A549 treated with GW870086 at 1 μM for 4 hours (cell line): ENCODE measurements around the gene RPL32. TPM values are rescaled to one million over a fixed set of nuclear protein-coding genes. Genes with fewer than 3 reads are reported as not detected.

ENCODE experiments used
- total RNA-seq: library from RNA; stranded (reverse); fragments of 200-300 nt; extraction: Qiagen RNA extraction; gene quantifications from 5 replicates; pipeline ENCODE4 v1.2.3, GENCODE V29; 2022; ENCODE audit warnings: low read depth

RPL32 gene
- 2,367 to 2,542 TPM (median 2,408 TPM) in 5 replicates for total RNA-seq

DNA sequence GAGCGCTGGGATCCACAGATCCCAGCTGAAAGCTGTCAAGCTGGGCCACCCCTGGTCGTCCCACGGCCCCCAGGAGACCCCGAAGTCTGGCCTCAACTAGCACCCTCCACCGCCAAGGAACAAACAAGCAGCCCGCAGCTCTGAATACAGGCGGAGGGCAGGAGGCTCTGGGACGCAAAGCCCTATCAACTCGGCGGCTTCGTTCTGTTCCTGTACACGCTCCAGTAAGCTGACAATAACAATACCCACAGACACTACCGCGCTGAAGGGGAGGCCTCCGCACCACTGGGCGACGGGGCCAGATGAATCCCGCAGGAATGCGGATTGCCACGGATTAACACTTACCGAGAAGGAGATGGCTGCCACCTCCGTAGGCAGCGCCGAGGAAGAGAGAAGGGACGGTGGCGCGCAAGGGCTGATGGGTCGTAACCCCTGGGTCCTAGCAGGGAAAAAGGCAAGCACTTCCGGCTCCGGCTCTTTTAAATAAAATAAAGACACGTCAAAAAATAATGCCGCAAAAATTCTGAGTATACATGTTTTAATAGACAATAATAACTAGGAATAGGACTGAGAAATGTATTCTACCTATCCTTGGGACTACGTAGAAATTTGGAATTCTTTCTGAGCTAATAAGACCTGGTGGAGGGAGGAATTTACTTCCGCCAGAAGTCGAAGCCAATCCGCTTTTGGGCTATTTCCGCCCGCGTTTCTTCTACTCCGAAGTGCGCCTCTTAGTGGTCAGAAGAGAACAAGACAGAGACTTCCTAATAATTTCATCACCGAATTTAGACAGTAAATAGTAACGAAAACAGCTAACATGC, at the start of gene RPL32:
TSS of gene RPL32 (minus strand) at position 417 of the 821 bp plus-strand sequence. CDS start 1,328 bp downstream, outside the sequence.

DNA sequence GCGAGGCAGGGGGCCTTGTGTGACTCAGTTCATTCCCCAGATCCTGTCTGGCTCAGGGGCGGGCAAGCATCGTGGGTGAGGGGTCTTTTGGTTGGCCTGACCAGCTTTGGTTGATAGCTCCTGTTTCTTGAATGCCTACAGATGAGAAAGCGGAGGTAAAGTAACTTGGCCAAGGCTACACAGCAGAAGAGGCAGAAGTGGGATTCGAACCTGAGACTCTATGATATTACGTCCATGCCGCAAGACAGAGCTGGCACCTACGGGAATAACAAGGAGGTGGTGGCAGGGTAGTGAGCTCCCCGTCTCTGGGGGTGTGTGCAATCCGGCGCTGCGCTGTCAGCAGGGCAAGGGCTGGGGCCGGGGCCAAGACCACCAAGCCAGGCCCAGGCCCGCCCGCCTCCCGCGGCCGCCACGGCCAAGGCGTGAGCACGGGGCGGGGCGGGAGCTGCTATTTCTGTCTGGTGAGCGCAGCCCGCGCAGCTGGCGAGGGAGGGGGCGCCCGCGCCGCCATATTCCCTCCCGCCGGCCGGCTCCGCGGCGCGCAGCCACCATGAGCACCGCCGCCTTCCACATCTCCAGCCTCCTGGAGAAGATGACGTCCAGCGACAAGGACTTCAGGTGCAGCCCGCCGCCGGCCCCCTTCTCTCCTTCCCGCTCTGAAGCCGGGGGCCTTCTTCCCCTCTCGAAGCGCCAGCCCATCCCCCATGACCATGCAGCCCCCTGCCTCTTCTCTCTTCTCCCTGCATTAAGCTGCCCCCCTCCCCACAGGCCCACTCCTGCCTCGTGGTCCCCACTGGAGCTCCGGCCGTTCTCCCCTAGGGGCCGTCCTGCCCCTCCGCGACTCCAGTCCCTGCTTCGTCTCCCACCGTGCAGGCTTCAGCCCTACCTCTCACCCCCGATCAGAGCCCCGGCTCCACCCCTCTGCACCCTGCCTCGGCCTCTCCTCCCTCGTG, 44.9 kb downstream of the RPL32 start, which contains the start of gene CAND2:
TSS of gene CAND2 (plus strand) at position 510 of the 953 bp plus-strand sequence. CDS start at position 551, 41 bp downstream.

Other genes with a start within 250 kb of the RPL32 start
- 58.9 to 66.8 TPM (median 65.3 TPM) in 5 replicates for gene RAF1, start 177.4 kb downstream of the RPL32 start, total RNA-seq
- 0.17 to 0.90 TPM (median 0.41 TPM) in 5 replicates for gene TMEM40, start 82.3 kb downstream of the RPL32 start, total RNA-seq
- gene CAND2, start 44.9 kb downstream of the RPL32 start, total RNA-seq, result 0.29 to 0.48 TPM (median 0.39 TPM) in 5 replicates
- gene IQSEC1, start 231.9 kb upstream of the RPL32 start, total RNA-seq, result 14.7 to 19.5 TPM (median 18.3 TPM) in 5 replicates